Gastrocnemius medialis (tissue), 4 donors: ENCODE data around the gene ALDH3A2.

ENCODE experiments used
- POLR2A ChIP-seq, 2 donors: fragments of 450-650 bp; IDR thresholded peaks; one replicate each; pipeline ENCODE4 v1.6.1; 2017; ENCODE audit warnings: antibody characterized with exemption in 2 of 2, mild to moderate bottlenecking in 2 of 2, moderate library complexity in 2 of 2
- TF ChIP-seq, protein P1 (sequence below), 5 experiments: fragments of 450-650 bp in 3 of 5; fragments of 200-600 bp in 2 of 5; sonication (generic) in 2 of 5; IDR thresholded peaks in 4 of 5; conservative IDR thresholded peaks in 1 of 5; 1 replicate in 4 of 5; 2 replicates in 1 of 5; pipeline ENCODE4 v1.5.1; 2016 to 2019; ENCODE audit warnings: antibody characterized with exemption in 5 of 5, mild to moderate bottlenecking in 3 of 5, moderate library complexity in 3 of 5

DNA sequence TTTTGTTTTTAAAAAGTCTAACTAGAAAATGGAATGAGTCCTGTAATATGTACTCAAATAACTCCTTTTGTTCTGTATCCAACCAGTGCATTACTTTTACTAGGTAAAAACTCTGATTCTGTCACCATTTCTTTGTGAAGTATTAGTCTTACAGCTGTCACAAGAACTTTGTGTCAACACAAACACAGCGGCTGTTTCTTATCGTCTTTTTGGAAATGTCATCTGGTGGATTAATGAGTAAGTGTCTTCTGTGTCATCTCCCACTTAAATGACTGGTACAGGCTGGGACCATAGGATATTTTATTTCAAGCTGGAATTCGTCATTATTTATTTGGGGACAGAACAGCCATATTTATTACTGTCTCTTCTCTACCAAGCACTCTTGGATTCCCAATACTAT is 19.1 kb upstream of the ALDH3A2 start:
- TF ChIP-seq, protein P1, sequence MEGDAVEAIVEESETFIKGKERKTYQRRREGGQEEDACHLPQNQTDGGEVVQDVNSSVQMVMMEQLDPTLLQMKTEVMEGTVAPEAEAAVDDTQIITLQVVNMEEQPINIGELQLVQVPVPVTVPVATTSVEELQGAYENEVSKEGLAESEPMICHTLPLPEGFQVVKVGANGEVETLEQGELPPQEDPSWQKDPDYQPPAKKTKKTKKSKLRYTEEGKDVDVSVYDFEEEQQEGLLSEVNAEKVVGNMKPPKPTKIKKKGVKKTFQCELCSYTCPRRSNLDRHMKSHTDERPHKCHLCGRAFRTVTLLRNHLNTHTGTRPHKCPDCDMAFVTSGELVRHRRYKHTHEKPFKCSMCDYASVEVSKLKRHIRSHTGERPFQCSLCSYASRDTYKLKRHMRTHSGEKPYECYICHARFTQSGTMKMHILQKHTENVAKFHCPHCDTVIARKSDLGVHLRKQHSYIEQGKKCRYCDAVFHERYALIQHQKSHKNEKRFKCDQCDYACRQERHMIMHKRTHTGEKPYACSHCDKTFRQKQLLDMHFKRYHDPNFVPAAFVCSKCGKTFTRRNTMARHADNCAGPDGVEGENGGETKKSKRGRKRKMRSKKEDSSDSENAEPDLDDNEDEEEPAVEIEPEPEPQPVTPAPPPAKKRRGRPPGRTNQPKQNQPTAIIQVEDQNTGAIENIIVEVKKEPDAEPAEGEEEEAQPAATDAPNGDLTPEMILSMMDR (IDR thresholded peaks at IDR 0.05 in 4 of 5, conservative IDR thresholded peaks at IDR 0.05 in 1 of 5), result no peak
- no peak for TF ChIP-seq POLR2A (IDR thresholded peaks at IDR 0.05)
